Muscle of leg (tissue), 16 donors: ENCODE data around the gene HRH1. TPM values are rescaled to one million over a fixed set of nuclear protein-coding genes. Genes with fewer than 3 reads are reported as not detected.
"Not testable (repeated sequence)": the region's sequence is repeated elsewhere in the genome, so short reads cannot be mapped to it uniquely, and the experiment has no call there.

ENCODE experiments used
- DNase-seq: peaks from one replicate; pipeline ENCODE4 v3.0.0; 2013
- H3K27ac ChIP-seq: one replicate; pipeline ENCODE4 v1.5.1; 2013; ENCODE audit warnings: mild to moderate bottlenecking, low read length, control low read depth
- H3K27me3 ChIP-seq: one replicate; pipeline ENCODE4 v1.6.1; 2013; ENCODE audit warnings: low read length; ENCODE audit not compliant: control insufficient read depth, insufficient read depth
- H3K36me3 ChIP-seq: one replicate; pipeline ENCODE4 v1.6.1; 2013; ENCODE audit warnings: low read length; ENCODE audit not compliant: control insufficient read depth, insufficient read depth
- H3K4me1 ChIP-seq: one replicate; pipeline ENCODE4 v1.6.1; 2013; ENCODE audit warnings: low read length; ENCODE audit not compliant: control insufficient read depth, insufficient read depth
- H3K4me3 ChIP-seq: one replicate; pipeline ENCODE4 v1.5.1; 2013; ENCODE audit warnings: low read length, control low read depth
- H3K9me3 ChIP-seq: replicated peaks from 2 replicates; pipeline ENCODE4 v1.6.1; 2013; ENCODE audit warnings: low read depth, low read length; ENCODE audit not compliant: control insufficient read depth
- WGBS: methylation state at CpG from one replicate; pipeline ENCODE4 v1.1.5; 2013; ENCODE audit warnings: missing lambda C conversion rate; ENCODE audit not compliant: insufficient coverage; 5-methylcytosine and 5-hydroxymethylcytosine counted together
- long read RNA-seq, 11 donors: transcript quantifications; one replicate each; lab custom pipeline, GENCODE V29; 2026
- polyA plus RNA-seq, 8 donors: library from polyadenylated mRNA; unstranded; fragments of 120-200 nt; gene quantifications; one replicate each; pipeline versions ENCODE4 v1.2.1 to v1.2.3, GENCODE V29; 2013; ENCODE audit warnings: inconsistent platforms in 1 of 8, low replicate concordance in 1 of 8; ENCODE audit not compliant: insufficient read length in 8 of 8, insufficient read depth in 1 of 8
- total RNA-seq: library from RNA; stranded (reverse); fragments of 120-200 nt; gene quantifications from one replicate; pipeline ENCODE4 v1.2.4, GENCODE V29; 2013

The HRH1 gene, protein sequence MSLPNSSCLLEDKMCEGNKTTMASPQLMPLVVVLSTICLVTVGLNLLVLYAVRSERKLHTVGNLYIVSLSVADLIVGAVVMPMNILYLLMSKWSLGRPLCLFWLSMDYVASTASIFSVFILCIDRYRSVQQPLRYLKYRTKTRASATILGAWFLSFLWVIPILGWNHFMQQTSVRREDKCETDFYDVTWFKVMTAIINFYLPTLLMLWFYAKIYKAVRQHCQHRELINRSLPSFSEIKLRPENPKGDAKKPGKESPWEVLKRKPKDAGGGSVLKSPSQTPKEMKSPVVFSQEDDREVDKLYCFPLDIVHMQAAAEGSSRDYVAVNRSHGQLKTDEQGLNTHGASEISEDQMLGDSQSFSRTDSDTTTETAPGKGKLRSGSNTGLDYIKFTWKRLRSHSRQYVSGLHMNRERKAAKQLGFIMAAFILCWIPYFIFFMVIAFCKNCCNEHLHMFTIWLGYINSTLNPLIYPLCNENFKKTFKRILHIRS
- total RNA-seq (6.2 TPM), polyA plus RNA-seq (1 to 10 TPM; 1.6 to 4.4 (median 3.1) TPM)
- long read RNA-seq, donor 1, result 0 reads
- long read RNA-seq, donor 2, full-length matches to known transcripts, result 1 of 1 reads
- long read RNA-seq, donor 2, partial matches to known transcripts, result 0 of 1 reads
- long read RNA-seq, donor 2, other reads (novel, unspliced or antisense), result 0 of 1 reads
- long read RNA-seq, donor 3, full-length matches to known transcripts, result 1 of 1 reads
- long read RNA-seq, donor 3, partial matches to known transcripts, result 0 of 1 reads
- long read RNA-seq, donor 3, other reads (novel, unspliced or antisense), result 0 of 1 reads
- long read RNA-seq, donor 4, result 0 reads
- long read RNA-seq, donor 5, full-length matches to known transcripts, result 3 of 3 reads
- long read RNA-seq, donor 5, partial matches to known transcripts, result 0 of 3 reads
- long read RNA-seq, donor 5, other reads (novel, unspliced or antisense), result 0 of 3 reads
- long read RNA-seq, donor 6, full-length matches to known transcripts, result 1 of 1 reads
- long read RNA-seq, donor 6, partial matches to known transcripts, result 0 of 1 reads
- long read RNA-seq, donor 6, other reads (novel, unspliced or antisense), result 0 of 1 reads
- long read RNA-seq, donor 7, full-length matches to known transcripts, result 2 of 2 reads
- long read RNA-seq, donor 7, partial matches to known transcripts, result 0 of 2 reads
- long read RNA-seq, donor 7, other reads (novel, unspliced or antisense), result 0 of 2 reads
- long read RNA-seq, donor 8, full-length matches to known transcripts, result 2 of 2 reads
- long read RNA-seq, donor 8, partial matches to known transcripts, result 0 of 2 reads
- long read RNA-seq, donor 8, other reads (novel, unspliced or antisense), result 0 of 2 reads
- long read RNA-seq, donor 9, result 0 reads
- long read RNA-seq, donor 10, full-length matches to known transcripts, result 1 of 1 reads
- long read RNA-seq, donor 10, partial matches to known transcripts, result 0 of 1 reads
- long read RNA-seq, donor 10, other reads (novel, unspliced or antisense), result 0 of 1 reads
- long read RNA-seq, donor 11, full-length matches to known transcripts, result 1 of 1 reads
- long read RNA-seq, donor 11, partial matches to known transcripts, result 0 of 1 reads
- long read RNA-seq, donor 11, other reads (novel, unspliced or antisense), result 0 of 1 reads

DNA sequence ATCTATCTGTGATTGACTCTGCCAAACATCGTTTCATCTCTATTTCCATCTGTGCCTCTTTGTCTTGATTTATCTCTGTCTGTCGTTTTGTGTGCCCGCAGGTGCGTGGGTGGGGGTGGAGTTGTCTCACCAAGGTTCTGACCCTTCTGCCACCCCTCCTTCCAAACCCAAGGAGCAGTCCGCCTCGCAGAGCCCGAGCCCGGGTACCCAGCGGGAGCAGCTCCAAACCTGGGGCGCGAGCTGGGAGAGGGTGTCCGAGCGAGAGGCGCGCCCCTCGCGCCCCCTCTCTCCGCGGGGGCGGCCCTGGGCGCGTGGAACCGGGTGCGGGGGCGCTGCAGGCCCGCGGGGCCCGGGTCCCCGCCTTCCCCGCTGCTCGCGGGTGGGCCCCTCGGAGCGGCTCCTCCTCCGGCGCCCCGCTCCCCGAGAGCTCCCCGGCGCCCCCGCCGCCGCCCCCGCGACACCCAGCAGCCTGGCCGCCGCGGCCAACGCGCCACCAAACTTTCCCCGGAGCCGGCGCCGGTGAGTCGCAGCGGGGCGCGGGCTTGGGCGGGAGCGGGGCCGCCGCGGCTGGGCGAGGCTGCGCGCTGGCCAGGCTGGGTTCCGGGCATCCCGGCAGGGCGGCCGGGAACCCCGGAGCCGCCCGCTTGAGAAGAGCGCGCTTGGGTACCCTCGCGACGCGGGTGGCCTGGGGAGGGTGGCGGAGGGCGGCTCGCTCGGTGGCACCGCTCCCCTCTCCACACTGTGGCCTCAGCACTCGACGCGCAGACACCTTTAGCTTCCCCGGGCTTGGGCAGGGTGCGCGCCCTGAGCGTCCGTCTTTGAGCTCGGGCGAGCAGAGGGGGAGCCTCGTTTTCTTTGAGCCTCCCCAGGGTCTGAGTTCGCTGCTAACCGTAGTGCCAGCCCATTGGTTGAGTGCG lies at the start of gene HRH1:
Gene HRH1, plus strand, starts transcription at position 458 of the 917 bp plus-strand sequence. CDS start 104,545 bp downstream, outside the sequence.
- Histone ChIP-seq H3K36me3 (no peaks in the 10 kb centered on the region), H3K27ac (peak within 1 kb of the TSS; percentile 69), H3K4me1 (peaks cover 15% of the 10 kb centered on the region), H3K4me3 (peak within 1 kb of the TSS; percentile 48), H3K9me3 (no peaks in the 10 kb centered on the region), H3K27me3 (peaks cover 53% of the 10 kb centered on the region)
- DNase-seq, result peak; percentile 51
- under 1% methylated on average over 75 of the region's 98 CpGs for WGBS

DNA sequence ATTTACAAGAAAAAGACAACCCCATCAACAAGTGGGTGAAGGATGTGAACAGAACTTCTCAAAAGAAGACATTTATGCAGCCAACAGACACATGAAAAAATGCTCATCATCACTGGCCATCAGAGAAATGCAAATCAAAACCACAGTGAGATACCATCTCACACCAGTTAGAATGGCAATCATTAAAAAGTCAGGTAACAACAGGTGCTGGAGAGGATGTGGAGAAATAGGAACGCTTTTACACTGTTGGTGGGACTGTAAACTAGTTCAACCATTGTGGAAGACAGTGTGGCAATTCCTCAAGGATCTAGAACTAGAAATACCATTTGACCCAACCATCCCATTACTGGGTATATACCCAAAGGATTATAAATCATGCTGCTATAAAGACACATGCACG lies 41.0 kb upstream of the HRH1 start:
- not testable (repeated sequence) for H3K27me3 ChIP-seq, H3K36me3 ChIP-seq, H3K9me3 ChIP-seq, H3K4me3 ChIP-seq, DNase-seq, H3K27ac ChIP-seq, H3K4me1 ChIP-seq
- no CpG with 5 or more reads among the region's 2 CpGs for WGBS

DNA sequence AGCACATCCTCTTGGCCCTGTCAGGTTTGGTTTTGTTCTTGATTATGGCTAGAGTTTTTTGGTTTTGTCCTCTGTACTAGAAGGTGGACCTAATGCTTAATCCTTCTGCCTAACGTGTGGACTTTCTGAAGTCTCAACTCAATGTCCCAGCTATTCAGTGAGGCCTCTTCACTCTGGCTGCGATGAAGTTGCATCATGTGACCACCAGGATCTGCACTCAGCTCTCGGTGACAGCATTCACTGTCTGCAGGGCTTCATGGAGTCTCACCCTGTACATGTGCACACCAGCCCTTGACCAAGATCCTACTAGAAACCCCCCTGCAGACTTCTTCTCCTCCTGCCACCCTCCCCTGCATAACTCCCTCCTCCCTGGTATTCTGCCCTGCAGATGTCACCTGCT lies 38.7 kb upstream of the HRH1 start:
- H3K9me3 ChIP-seq, result no peaks in the 10 kb centered on the region
- DNase-seq, result no peak
- 73% methylated on average over 2 of the region's 3 CpGs for WGBS
- no peaks in the 10 kb centered on the region for H3K36me3 ChIP-seq
- H3K4me3 ChIP-seq, result no peak overlapping the region
- no peaks in the 10 kb centered on the region for H3K4me1 ChIP-seq
- peaks cover 3% of the 10 kb centered on the region for H3K27me3 ChIP-seq
- no peak overlapping the region for H3K27ac ChIP-seq

DNA sequence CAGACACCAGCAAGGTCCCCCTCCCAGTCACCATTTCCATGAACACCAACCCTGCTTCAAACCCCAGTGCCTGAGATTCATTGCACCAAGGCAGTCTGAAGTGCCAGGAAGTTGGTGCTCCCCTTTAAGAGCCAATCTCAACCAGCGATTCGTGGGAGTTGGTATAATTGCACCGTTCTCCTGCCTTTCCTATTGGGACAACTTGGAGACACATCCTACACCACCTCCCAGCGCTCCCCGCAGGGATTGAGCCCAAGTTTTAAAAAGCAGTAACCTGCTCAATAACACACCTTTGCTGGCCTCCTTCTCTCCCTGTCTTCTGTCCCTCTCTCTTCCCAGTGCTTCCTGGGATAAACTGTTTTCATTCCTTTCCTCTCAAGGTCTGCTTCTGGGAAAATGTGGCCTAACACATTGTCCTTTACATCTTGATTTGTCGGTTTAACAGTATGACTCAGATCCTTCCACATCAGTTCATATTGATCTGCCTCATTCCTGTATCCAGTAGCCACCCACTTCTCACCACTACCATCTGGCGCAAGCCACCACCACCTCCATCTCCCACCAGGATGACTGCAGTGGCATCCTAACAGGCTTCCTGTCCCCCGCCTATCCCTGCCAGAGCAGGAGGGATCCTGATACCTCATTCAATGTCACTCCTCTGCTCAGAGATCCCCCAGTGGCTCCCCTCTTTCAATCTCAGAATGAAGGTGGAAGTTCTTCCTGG lies 37.8 kb upstream of the HRH1 start:
- WGBS, result 88% methylated on average over 6 of the region's 8 CpGs
- Histone ChIP-seq H3K27ac (no peak overlapping the region), H3K4me1 (no peaks in the 10 kb centered on the region), H3K4me3 (no peak overlapping the region), H3K9me3 (no peaks in the 10 kb centered on the region), H3K27me3 (peaks cover 4% of the 10 kb centered on the region), H3K36me3 (no peaks in the 10 kb centered on the region)
- no peak for DNase-seq

DNA sequence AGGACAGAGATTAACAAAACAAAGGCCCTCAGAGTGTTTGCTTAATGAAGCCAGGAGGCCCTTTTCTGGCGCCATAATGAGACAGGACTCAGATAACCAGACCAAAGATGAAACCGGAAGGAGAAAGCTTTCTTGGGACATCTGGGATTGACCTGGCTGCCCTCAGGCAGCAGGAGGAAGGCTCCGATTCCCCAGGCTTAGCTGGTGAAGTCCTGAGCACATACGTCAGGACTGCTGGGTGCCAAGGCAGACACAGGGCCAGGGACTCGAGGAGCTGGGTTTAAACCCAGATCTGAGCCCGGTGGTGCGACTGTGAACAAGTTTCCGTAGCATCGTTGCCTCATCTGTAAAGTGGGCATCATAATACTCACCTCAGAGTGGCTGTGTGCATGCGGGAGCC lies 36.7 kb upstream of the HRH1 start:
- Histone ChIP-seq H3K36me3 (no peaks in the 10 kb centered on the region), H3K4me1 (no peaks in the 10 kb centered on the region), H3K27ac (no peak overlapping the region), H3K27me3 (peaks cover 6% of the 10 kb centered on the region), H3K9me3 (no peaks in the 10 kb centered on the region), H3K4me3 (no peak overlapping the region)
- WGBS, result 77% methylated on average over 10 of the region's 10 CpGs
- no peak for DNase-seq

DNA sequence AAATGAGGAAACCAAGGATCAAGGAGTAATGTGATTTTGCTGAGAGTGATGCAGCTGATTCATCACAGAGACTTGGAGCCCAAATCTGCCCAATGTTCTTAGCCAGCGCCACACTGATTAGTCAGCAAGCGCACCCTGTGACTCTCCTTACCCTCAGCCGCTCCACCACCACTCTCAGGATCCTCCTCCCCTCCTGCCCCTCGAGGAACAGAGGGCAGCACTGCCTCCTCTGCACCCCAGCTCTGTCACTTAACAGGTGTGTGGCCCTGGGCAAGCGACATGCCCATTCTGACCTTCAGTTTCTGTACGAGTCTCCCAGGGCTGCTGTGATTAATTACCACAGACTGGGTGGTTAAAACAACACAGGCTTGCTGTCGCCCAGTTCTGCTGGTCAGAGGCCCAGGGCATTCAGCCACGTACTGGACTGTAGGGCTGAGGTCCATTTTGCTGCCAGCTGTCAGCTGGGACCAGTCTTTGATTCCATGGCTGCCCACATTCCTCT lies 36.1 kb upstream of the HRH1 start:
- no peaks in the 10 kb centered on the region for H3K4me1 ChIP-seq
- H3K27ac ChIP-seq, result no peak overlapping the region
- peaks cover 6% of the 10 kb centered on the region for H3K27me3 ChIP-seq
- DNase-seq, result no peak
- H3K4me3 ChIP-seq, result no peak overlapping the region
- 39% methylated on average over 8 of the region's 8 CpGs for WGBS
- H3K9me3 ChIP-seq, result peaks cover 3% of the 10 kb centered on the region
- no peaks in the 10 kb centered on the region for H3K36me3 ChIP-seq

DNA sequence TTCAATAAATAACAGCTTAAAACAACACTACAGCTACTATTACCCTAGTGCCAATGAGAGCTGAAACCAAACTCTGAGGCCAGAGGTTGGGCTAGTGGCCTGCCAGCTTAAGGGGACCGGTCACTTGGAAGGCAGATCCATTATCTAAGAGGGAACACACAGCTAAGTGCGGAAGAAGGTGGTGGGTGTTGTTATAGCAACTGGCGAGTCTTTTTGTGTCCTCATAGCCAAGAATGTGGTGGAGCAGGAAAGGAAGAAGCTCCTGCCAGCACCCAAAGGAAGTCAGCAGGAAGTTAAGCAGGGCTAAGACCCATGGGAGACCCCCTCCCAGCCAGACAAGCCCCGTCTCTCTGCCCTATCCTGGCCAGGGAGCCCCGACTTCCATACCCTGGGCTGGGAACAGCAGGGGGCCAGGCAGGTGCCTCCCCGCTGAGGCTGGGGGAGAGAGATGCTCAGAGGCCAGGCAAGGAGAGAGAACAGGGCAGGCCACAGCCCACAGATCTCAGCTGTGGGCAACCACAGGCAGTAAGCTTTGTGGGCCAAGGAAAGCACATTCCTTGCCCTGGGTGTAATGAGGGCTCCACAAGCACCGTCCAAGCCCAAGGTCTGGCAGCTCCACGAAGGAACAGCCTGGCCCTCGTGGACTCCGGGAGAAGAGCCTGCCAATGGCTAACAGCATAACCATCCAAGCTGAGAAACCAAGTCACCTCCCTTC lies 34.0 kb upstream of the HRH1 start:
- WGBS, result 57% methylated on average over 7 of the region's 10 CpGs
- no peak overlapping the region for H3K4me3 ChIP-seq

DNA sequence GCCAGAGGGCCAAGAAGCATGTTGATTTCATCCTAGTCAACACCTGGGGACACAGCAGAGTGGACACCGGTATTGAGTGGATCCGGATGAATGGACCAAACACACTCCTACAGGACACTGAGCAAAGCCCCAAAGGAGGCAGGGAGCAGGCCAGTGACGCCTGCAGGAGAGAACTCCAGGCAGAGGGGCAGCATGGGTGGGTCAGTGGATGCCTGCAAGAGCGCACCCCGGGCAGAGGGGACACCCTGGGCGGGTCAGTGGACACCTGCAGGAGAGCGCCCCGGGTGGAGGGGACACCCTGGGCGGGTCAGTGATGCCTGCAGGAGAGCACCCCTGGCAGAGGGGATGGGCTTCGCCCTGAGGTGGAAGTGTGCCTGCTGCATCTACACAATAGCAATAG lies 27.6 kb upstream of the HRH1 start:
- no peaks in the 10 kb centered on the region for H3K36me3 ChIP-seq
- 90% methylated on average over 6 of the region's 10 CpGs for WGBS
- H3K4me1 ChIP-seq, result no peaks in the 10 kb centered on the region
- H3K4me3 ChIP-seq, result no peak overlapping the region
- H3K27ac ChIP-seq, result no peak overlapping the region
- no peak for DNase-seq
- peaks cover 10% of the 10 kb centered on the region for H3K27me3 ChIP-seq
- H3K9me3 ChIP-seq, result peaks cover 3% of the 10 kb centered on the region

More for the DNA sequence above, 34.0 kb upstream of the HRH1 start:
- peaks cover 3% of the 10 kb centered on the region for H3K9me3 ChIP-seq
- no peaks in the 10 kb centered on the region for H3K36me3 ChIP-seq
- no peak overlapping the region for H3K27ac ChIP-seq
- H3K27me3 ChIP-seq, result peaks cover 13% of the 10 kb centered on the region
- no peaks in the 10 kb centered on the region for H3K4me1 ChIP-seq
- DNase-seq, result peak; percentile 10
